Stimulated activated CD4-positive, alpha-beta T cell treated with anti-CD3 and anti-CD28 coated beads, TNF-alpha, amount 100 ng/mL, for 24 hours (primary cell): Measurements from ENCODE around the gene NAT10.
"Not testable (repeated sequence)": the region's sequence is repeated elsewhere in the genome, so short reads cannot be mapped to it uniquely, and the experiment has no call there.

ENCODE experiments used
- DNase-seq, 3 experiments: peaks; one replicate each; pipeline ENCODE4 v3.0.0-alpha.2; 2020; ENCODE audit warnings: low read depth in 3 of 3

NAT10 gene

DNA sequence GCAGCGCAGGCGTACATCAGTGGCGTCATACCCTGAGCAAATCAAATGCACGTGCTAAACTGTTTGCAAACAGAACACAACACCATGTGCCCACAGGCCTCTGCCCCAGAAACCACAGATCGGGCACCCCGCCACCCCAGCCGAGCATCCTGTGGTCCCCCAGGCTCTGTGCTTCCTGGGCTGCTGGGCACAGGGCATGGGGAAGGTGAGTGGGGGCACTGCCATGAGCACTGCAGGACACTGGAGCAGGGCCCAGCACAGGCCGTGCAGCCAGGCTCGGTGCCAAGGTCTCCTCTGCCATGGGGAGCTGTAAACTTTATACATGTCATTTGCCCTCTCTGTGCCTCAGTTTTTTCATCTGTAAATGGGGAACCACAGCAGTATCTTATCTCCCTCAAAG is 62.5 kb downstream of the NAT10 start:
- no peak for DNase-seq

DNA sequence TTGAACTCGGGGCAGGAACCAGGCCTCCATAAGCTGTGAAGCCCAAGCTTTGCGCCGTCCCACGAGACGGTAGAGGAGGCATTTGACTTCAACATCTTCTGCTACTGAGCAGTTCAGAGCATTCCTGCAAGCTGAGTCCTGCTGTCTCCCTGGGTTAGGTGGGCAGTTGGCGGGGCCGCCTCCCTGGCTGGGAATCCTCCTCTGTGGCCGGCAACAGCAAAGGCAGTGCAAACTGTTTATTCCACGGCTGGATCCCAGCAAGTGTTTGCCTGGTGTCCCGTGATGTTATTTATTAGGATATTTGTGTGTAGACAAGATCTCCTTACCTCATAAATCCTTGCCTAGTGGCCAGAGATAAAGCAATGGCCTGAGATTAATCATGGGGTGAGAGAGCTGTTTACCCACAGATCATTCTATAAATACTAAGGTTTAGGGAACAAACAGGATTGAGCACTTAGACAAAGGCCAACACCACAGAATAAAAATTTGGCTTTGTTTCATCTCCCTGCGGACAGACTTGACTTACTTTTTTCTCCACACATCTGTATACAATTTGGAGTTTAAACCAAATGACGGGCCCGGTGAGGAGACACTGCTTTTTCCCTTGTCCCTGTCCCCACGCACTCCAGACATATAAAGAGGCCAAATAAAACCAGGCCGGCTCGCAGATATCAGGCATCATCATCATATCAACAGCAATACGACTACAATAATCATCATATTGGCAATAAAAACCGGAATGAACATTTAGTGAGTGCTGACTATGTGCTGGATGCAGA is 63.4 kb downstream of the NAT10 start:
- no peak for DNase-seq

DNA sequence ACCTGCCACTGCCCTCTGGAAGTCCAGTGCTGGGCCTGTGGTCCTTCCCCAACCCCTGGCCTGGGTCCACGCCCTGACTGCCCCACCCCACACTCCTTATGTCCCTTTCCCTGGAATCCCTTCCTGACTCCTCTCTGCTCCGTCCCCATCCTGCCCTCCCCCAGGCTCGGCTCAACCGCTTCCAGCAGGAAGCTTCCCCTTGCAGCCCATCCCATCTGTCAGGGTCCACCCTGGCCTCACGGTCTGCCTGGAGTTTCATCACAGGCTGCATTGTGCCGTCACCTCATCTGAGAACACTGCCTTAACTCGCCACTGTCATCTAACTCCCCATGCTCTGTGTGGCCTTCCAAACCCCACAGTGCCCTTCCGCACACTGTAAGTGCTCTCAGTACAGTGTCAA is 64.3 kb downstream of the NAT10 start:
- no peak for DNase-seq

DNA sequence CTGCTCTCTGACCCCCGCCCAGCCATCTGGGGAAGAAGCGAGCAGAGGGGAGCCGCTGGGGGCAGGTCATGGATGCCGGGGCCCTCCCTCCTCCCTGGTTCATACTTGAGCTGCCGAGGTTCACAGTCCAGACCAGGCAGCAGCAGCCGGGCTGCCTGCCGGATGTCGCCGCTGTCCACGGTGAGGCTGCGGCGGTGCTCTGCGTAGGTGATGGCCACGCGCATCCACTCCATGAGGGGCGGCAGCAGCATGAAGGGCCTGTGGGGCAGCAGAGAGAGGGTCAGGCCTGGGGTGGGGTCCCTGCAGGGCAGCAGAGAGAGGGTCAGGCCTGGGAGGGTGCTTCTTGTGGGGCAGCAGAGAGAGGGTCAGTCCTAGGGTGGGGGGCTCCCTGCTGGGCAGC is 67.6 kb downstream of the NAT10 start:
- DNase-seq: no peak

DNA sequence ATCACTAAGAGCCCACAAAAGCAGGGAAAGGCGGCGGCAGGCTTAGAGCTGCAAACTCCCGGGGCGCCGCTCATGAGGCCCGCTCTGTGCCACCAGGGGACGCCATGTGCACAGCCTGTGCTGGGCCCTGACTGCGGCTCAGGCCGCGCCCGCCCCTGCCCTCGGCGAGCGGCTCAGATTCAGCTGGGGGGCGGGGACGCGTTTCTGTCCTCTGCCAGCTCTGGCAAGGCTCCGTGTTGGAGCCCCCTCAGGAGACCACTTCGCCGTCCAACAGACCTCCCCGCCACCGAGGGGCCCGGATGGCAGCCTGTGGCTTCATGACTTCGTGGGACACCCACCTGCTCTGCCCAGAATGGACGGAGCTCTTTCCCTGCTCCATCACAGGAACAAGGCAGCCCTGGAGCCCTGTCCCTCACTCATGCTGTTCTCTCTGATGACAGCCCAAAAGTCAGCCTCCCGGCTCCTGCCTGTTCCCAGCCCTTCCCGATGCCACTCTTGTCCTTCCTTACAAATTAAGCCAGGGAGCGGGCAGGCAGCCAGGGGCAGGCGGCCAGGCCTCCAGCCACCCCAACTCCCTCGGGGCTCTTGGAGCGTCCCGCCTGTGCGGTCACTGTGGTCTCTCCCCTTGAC is 69.1 kb downstream of the NAT10 start:
- DNase-seq: peak; percentile 66 to 83 (median 68)

DNA sequence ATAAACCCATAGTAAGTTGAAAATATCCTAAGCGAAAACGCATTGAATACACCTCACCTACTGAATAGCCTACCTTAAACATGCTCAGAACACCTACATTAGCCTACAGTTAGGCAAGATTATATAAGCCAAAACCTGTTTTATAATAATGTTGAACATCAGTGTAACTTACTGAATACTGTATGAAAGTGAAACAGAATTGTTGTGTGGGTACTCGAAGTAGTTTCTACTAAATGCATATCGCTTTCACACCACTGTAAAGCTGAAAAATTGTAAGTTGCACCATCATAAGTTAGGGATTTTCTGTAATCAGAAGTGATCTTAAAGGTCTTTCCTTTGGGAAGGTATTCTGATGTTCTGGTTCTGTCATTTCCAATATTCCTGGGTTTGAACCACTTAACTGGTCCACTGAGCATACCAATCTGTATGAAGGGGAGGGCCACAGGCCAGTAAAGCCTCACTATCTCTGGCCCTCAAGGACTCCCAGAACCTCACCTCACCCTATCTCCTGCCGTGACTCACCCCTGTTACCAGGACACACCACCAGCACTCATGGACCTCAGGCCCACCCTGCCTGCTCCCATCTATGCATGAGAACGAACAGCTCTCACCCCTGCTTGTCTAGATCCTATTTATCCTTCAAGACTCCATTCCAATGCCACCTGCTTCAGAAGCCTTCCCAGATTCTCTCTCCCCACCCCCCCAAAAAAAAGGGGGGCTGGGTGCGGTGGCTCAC is 70.0 kb downstream of the NAT10 start:
- DNase-seq: no peak

DNA sequence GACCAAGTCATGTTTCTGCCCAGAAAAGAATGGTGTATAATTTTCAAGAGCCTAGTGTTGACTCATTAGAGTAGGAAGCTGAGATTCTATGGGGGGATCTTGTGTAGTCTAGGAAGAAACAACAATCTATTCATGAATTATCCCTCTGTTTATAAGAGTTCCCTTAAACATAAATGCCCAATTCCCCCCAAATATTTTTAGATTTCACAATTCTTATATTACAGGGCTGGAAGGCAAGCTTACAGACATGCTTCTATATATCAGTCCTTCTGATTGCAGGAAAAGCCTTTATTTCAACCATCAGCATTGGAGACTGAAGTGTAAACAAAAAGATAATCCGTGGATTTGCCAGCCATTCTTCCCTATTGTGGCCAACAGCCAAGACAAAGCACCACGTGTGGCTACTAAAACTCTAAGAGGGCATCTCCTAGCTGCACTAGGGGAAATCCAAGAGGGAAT is 71.4 kb downstream of the NAT10 start:
- DNase-seq: no peak

DNA sequence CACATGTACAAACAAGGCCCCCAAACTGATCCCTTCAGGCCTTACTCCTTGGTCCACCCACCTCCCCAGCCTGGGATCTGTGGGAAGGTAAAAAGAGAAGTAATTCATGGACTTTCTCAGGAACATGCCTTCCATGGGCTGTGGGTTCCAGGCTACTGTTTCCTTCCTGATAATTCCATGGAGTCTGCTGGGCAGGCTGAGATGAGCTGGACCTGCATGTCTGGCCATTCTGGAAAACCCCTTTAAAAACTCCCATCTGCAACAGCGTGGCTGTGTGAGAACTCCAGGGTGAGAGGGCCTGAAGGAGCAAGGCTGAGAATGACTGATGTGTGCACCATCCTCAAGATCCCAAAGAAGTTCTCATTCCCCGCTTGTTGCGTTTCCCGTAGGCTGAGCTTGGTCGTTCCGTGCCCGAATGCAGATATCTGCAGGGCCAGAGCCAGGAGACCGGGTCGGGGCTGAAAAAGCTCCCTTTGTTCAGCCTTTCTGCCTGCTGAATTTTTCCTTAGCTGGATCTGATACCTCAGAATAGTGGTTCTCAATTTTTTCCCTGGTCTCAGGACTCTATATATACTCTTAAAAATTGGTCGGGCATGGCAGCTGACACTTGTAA is 72.9 kb downstream of the NAT10 start:
- DNase-seq: no peak

DNA sequence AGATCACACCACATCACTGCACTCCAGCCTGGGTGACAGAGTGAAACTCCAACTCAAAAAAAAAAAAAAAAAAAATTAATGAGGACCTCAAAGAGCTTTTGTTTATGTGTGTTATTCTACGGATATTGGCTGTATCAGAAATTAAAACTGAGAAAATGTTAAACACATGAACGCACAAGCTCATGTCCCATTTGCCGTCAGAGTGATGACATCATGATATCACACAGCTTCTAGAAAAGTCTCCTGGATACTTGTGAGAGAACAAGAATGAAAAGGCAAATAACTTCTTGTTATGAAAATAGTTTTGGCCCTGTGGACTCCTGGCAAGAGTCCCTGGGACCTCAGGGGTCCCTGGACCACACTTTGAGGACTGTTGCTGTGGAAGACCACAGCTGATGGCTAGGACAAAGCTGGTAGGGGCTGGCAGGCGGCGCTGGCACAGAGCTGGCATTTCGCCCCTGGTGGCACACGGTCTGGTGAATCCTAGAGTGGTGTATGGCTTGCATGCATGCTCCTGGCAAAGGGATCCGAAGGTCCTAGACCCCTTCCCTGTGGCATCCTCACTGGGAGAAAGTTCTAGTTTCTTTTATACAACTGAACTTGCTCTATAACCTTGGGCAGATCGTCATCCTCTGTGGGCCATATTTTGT is 73.7 kb downstream of the NAT10 start:
- DNase-seq: no peak

DNA sequence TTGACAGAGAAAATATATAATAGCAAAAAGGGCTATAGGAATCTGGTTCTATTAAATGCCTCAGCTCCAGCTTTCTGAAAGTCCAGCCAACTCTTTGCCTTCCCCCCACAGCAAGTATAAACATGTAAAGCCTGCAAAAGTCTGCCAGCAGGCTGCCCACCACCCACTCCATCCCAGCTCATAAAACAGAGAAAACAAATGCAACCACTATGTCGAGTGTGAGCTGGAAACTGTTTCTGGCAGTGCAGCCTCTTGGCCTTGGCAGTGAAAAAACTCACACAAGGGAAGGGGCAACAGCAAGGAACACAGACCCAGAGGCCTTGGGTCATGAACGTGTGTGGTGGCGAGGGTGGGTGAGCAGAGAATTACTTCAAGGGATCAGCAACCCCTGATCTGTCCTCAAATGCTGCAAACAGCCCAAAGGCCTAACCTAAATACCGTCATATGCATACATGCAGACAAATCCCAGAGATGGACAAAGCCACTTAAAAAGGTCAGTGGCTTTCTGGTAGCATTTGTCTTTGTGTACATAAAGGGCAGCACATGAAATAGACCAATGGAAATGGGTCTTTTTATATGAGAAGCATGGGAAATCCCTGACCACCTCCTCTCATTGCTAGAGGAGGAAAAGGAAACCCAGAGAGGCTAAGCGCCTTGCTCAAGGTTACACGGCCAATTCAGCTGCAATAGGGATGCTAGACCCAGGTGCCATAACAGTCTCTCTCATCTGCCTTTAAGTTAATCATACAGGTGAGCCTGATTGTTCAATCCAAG is 74.8 kb downstream of the NAT10 start:
- no peak for DNase-seq

DNA sequence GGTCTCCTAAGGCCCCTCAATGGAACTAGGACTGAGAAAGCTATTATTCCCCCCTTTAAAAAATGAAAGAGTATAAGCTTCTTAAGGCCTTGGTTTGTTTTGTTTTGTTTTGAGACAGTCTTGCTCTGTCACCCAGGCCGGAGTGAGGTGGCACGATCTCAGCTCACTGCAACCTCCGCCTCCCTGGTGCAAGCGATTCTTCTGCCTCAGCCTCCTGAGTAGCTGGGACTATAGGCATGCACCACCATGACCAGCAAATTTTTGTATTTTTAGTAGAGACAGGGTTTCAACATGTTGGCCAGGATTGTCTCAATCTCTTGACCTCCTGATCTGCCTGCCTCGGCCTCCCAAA is 75.4 kb downstream of the NAT10 start:
- not testable (repeated sequence) for DNase-seq

DNA sequence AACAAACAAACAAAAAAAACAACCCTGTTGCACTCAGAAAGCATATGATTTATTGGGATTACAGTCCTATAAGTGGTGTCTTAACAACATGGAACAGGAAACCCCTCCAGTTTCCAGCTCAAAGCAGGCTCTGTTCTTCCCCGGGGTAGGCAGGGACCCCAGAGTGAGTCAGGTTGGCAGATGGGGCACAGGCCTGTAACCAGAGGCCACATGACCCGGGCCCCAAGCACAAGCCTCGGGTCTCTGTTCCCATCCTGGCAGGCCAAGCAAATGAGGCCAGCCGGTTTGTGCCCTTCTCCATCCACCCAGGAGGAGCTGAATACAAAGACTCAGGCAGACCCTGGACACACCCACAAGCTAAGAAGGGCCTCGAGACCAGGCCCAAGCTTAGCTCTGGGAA is 75.8 kb downstream of the NAT10 start:
- no peak for DNase-seq

DNA sequence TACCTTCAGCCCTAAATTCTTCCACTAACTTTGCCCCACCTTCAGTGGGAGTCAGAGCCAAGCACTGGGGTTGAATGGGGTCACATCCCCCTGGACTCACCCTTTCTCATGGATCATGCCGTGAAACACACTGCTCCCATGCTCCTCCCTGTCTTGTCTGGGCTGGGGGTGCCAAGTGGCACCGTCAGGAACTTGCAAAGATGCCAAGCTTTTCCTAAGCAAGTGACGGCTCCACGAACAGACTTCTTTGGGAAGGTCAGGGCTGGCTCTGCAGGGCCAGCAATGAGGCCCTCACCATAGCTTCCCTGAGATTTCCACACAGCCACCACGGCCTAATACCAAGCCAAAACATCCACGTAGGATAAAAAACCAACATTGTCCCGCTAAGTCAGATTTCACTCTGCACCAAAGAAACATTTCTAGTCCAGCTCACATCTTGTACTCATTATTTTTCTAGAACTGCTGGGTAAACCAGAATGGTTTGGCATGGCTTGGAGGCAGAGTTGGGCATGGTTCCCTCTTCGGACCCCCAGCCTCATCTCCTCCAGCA is 76.5 kb downstream of the NAT10 start:
- no peak for DNase-seq

DNA sequence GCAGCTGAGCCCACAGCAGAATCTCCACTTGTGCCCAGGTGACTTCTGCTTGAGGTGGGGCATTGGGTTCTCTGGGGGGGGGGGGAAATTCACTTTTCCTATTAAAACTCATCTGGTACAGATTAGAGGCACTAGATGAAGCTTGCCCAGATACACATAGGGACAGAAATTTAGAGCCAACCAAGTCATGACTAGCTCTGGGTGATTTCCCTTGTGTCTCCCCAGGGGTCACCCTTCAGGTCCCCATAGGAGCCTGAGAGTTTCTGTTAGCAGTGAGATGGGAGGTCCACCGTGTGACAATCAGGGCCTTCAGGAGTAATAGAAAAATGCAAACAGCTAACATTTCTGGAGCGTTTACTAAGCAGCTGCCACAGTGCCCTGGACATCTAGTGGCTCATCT is 77.0 kb downstream of the NAT10 start:
- no peak for DNase-seq

DNA sequence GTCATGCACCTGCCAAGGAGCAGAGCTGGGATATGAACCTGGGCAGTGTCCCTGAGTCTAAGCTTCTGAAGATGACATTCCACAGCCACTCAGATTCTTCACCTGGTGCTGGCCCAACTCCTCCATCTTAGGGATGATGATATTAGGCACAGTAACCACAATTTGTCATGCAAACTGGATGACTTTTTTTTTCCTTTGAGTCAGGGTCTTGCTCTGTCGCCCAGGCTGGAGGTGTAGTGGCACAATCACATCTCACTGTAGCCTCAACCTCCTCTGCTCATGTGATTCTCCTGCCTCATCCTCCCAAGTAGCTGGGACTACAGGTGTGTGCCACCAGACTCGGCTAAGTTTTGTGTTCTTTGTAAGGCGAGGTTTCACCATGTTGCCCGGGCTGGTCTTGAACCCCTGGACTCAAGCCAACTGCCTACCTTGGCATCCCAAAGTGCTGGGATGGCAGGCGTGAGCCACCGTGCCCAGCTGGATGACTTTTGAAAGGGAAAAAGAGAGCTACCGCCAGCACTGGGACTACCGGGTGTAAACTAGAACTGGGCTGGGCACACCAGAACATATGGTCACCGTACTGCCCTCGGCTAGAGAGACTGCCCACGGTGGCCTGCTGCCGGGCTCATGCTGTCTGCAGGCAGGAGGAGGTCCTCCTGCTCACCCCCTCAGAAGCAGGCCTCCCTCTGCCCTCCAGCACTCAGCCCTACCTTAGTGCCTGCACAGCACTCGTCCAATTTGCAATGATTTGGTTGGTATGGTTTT is 77.7 kb downstream of the NAT10 start:
- DNase-seq: no peak

DNA sequence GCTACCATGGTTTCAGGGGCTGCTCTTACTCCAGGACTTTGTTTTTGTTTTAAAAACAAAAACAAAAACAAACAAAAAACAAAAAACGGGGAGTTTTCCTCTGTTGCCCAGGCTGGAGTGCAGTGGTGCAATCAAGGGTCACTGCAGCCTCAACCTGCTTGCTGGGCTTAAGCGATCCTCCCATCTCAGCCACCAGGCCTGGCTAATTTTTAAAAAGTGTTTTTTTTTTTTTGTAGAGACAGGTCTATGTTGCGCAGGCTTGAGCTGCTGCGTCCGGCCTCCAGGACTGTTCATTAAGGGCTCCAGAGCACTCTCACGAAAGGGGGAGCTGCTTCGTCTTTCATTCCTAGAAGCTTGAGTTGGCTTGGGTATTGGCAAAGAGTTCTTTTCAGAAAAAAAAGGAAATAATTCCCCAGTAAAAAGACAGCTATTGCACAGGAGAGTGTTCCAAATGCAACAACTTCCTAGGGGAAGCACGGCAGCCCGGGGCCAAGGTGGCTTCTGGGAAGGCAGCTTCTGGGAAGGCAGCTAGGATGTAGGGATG is 78.5 kb downstream of the NAT10 start:
- no peak for DNase-seq

DNA sequence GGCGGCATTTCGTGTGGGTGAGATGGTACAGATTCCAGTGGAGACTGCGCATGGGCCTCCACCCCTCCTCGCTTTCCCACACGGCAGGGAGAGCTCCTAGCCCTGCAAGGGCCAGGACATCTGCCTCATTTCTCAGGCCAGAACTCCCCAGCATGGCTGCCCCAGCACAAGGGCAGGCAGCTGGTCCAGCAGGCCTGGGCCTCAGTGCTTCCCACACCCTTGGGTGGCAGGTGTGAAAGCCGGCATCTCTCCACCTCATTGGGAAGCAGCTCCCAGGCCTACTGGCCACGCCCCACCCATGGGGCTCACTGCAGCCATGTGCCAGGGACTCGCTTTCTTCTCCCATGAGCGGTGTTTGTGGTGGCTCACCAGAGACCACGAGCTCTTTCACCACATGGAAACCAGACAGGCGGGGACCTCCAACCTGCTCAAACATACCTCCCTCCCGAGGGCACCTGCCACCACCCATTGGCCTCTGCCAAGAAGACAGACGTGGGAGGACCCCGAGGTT is 79.1 kb downstream of the NAT10 start:
- DNase-seq: no peak

DNA sequence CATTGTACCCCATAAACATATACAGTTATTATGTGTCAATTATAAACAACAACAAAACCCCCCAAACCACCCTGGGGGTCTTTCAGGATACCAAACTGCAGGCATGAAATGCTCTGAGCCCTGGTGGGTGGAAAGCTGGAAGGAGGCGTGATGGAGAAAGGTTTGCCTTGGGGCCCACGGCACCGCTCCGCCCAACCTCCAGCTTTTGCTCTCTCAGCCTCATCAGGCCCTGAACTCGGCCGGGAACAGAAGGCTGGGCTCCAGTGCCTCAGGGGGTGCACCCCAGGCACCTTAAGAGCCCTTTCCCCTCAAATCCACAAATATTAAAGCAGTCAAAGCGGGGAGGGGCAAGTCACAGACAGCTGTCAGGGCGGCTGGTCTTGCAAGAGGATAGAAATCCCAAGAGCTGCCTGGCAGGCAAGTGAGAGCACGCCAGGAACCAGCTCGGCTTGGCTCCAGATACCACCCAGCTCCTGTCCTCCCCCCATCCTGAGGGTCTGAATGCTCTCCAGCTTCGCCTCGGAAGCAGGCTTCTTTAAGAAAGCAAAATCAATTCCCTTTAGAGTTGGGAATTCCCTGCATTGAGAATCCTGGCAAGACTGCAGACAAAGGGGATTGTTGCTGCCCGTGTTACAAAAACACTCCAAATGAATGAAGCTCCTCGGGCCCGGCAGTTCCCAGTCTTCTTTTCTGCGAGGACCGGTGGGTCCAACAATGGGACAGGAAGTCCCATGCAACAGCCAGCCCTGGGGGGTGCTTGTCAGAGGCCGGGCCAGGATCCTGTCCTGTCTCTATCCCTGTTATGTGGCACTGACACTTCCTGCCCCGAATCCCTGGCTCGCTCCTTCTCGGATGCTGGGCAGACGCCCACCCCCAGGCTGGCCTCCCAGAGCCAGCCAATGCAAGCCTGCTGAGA is 80.8 kb downstream of the NAT10 start:
- DNase-seq: no peak

DNA sequence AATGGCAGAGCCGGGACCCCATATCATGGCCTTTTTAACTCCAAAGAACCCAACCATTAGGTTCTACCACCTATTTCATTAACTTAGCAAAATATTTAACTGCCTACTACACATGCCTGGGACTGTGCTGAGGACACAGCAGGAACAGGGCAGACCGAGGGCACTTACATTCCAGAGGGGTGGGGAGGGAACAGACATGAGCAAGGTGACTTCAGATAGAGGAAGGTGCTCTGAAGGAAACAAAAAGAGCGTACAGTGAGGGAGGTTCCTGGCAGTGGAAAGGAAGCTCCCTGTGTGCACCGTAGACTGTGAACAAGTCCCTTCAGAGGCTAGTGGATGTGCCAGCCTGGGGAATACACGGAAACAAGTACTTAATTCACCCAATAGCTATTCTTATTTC is 82.8 kb downstream of the NAT10 start:
- no peak for DNase-seq
